ENCODE results near the gene INTS13. TPM values are rescaled to one million over a fixed set of nuclear protein-coding genes. Genes with fewer than 3 reads are reported as not detected.

Gene INTS13
- total RNA-seq, 1 experiment from 2014 or later, result 50.5 TPM

DNA sequence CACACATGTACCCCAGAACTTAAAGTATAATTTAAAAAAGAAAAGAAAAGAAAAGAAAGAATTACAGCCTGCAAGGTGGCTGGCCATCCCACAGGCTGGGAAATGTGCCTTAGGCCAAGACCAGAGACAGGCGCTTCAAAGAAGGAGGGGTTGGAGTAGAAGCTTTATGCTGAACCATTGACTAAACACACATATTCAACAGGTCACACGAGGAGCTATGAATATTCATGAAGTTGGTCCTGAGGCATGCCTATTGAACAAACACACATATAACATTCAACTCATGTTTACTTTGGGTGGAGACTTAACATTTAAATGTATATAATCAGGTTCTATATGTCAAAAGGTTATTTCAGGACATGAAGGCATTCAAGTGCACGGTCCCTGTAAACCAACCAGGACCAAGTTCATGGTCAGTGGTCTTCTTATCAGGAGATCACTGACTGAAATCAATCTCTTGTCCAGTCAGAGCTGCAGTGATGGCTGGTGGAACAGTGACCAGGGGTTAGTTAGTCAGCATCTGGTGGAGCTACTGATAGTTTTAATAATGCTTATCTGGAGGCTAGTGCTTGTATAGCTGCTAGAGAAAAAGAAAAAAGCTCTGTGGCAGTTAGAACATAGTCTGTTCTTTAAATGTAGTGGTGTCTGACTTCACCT, 69.2 kb downstream of the INTS13 start (continued):
- TF ChIP-seq REST (IDR thresholded peaks at IDR 0.05; ENCODE audit: low read depth), result no peak
- no peak for TF ChIP-seq SP1 (IDR thresholded peaks at IDR 0.05; ENCODE audit: low read depth)
- no peak for TF ChIP-seq EGR1 (IDR thresholded peaks at IDR 0.05; ENCODE audit: low read depth)

DNA sequence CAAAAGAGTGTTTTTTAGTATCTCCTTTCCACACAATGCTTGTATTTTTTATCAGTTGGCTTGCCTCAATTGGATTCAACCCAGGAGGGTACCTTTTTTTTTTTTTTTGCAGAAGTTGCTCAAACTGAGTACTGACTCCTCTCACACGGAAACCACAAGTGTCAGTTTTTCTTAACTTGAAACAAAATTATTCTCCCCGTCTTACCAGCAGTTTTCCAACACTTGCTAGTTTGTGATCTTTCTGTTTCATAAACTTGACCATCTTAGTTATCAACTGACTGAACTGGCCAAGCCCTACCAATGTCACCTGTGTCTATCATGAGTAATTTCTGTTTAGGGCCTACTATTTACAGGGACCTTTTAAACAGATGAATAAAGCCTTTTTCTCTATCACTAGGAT, 70.7 kb downstream of the INTS13 start:
- Histone ChIP-seq H3K4me3 (replicated peaks in 1 of 2; ENCODE audit: low read depth in 1 of 2, low read length in 2 of 2) (no peak overlapping the region), H3K9me3 (ENCODE audit: control insufficient read depth in 1 of 2, insufficient read depth in 1 of 2, low read depth in 1 of 2, low read length in 2 of 2) (no peaks in the 10 kb centered on the region), H2AFZ (ENCODE audit: low read depth, low read length, poor library complexity, severe bottlenecking) (no peak overlapping the region), H3K27ac (ENCODE audit: low read depth, low read length) (no peak overlapping the region), H4K20me1 (ENCODE audit: insufficient read depth) (no peaks in the 10 kb centered on the region), H3K4me1 (ENCODE audit: control insufficient read depth in 1 of 2, insufficient read depth in 2 of 2, low read length in 2 of 2) (peaks cover 11 to 18% of the 10 kb centered on the region in 2 experiments; a peak in 3 of 4 replicates), H3K27me3 (ENCODE audit: insufficient read depth, low read length) (no peaks in the 10 kb centered on the region), H3K79me2 (ENCODE audit: insufficient read depth, low read length) (no peaks in the 10 kb centered on the region), H3K4me2 (ENCODE audit: low read length) (no peak overlapping the region), H3K9me2 (ENCODE audit: insufficient read depth) (no peaks in the 10 kb centered on the region), H3K9ac (ENCODE audit: low read length) (no peak overlapping the region), H3K36me3 (ENCODE audit: control insufficient read depth in 1 of 2, insufficient read depth in 2 of 2, low read length in 2 of 2) (no peaks in the 10 kb centered on the region)
- BruUV-seq (replicated peaks), result no TSS peak
- intact Hi-C loops (cut with micrococcal nuclease), result no loop called here
- ChIA-PET CTCF (interaction anchor here (1.4 kb wide), 1 partner anchor 18 kb away, joined by 9 read pairs; no protein-coding TSS in a partner anchor), RAD21 (ENCODE audit: low non-redundant PET in 1 of 2, low total read pairs in 2 of 2, uncharacterized antibody in 2 of 2, unreplicated experiment in 2 of 2) (no interaction called here), POLR2A (no interaction called here)
- no peak for DNase-seq (ENCODE audit: low read depth, low spot score)
- no peak for ATAC-seq
- TF ChIP-seq REST (IDR thresholded peaks at IDR 0.05; ENCODE audit: low read depth) (no peak), RAD21 (IDR thresholded peaks at IDR 0.05; ENCODE audit: low read depth) (no peak), JUND (IDR thresholded peaks at IDR 0.05) (no peak), CEBPB (IDR thresholded peaks at IDR 0.05; ENCODE audit: low read depth) (no peak), POLR2A (IDR thresholded peaks at IDR 0.05; ENCODE audit: borderline replicate concordance, extremely low read depth, insufficient read depth, insufficient read length) (no peak), SP1 (IDR thresholded peaks at IDR 0.05; ENCODE audit: low read depth) (no peak), EZH2phosphoT487 (IDR thresholded peaks at IDR 0.05; ENCODE audit: borderline replicate concordance) (no peak), YY1 (IDR thresholded peaks at IDR 0.05; ENCODE audit: extremely low read depth, insufficient replicate concordance, low read depth, low read length) (no peak), CBX3 (IDR thresholded peaks at IDR 0.05; ENCODE audit: low read depth) (no peak), FOSL1 (IDR thresholded peaks at IDR 0.05; ENCODE audit: low read depth) (no peak)
- TF ChIP-seq, protein P1, sequence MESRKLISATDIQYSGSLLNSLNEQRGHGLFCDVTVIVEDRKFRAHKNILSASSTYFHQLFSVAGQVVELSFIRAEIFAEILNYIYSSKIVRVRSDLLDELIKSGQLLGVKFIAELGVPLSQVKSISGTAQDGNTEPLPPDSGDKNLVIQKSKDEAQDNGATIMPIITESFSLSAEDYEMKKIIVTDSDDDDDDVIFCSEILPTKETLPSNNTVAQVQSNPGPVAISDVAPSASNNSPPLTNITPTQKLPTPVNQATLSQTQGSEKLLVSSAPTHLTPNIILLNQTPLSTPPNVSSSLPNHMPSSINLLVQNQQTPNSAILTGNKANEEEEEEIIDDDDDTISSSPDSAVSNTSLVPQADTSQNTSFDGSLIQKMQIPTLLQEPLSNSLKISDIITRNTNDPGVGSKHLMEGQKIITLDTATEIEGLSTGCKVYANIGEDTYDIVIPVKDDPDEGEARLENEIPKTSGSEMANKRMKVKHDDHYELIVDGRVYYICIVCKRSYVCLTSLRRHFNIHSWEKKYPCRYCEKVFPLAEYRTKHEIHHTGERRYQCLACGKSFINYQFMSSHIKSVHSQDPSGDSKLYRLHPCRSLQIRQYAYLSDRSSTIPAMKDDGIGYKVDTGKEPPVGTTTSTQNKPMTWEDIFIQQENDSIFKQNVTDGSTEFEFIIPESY (IDR thresholded peaks at IDR 0.05; ENCODE audit: extremely low read depth, insufficient replicate concordance, low read length), result no peak
- TF ChIP-seq, protein P2, sequence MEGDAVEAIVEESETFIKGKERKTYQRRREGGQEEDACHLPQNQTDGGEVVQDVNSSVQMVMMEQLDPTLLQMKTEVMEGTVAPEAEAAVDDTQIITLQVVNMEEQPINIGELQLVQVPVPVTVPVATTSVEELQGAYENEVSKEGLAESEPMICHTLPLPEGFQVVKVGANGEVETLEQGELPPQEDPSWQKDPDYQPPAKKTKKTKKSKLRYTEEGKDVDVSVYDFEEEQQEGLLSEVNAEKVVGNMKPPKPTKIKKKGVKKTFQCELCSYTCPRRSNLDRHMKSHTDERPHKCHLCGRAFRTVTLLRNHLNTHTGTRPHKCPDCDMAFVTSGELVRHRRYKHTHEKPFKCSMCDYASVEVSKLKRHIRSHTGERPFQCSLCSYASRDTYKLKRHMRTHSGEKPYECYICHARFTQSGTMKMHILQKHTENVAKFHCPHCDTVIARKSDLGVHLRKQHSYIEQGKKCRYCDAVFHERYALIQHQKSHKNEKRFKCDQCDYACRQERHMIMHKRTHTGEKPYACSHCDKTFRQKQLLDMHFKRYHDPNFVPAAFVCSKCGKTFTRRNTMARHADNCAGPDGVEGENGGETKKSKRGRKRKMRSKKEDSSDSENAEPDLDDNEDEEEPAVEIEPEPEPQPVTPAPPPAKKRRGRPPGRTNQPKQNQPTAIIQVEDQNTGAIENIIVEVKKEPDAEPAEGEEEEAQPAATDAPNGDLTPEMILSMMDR (IDR thresholded peaks at IDR 0.05 in 2 of 3, conservative IDR thresholded peaks at IDR 0.05 in 1 of 3; ENCODE audit: borderline replicate concordance in 1 of 3, insufficient read depth in 1 of 3, low read depth in 2 of 3, low read length in 2 of 3), result no peak
